GM21619 (cell line): Measurements from ENCODE around the gene SLC39A3.

Experiments
- ATAC-seq: cut with Tn5 transposase; IDR thresholded peaks from one replicate; pipeline ENCODE4 v1.9.1; 2021; ENCODE audit not compliant: unreplicated experiment

SLC39A3 gene

DNA sequence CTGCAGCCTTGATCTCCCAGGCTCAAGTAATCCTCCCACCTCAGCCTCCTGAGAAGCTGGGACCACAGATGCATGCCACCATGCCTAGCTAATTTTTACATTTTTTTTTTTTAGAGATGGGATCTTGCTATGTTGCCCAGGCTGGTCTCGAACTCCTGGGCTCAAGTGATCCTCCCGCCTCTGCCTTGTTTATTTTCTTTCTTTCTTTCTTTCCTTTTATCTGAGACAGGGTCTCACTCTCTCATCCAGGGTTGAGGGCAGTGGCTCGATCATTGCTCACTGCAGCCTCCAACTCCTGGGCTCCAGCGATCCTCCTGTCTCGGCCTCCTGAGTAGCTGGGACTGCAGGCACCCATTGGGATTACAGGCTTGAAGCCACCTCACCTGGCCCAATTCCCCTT is 33.6 kb downstream of the SLC39A3 start:
- ATAC-seq: no peak

GRCh38 chr19:2703691-2704216 is 36.1 kb downstream of the SLC39A3 start:
- no peak for ATAC-seq

GRCh38 chr19:2703077-2703437 is 36.8 kb downstream of the SLC39A3 start:
- ATAC-seq: no peak

GRCh38 chr19:2702170-2703076 is 37.4 kb downstream of the SLC39A3 start, which contains the start of gene GNG7:
GNG7 (minus strand) TSS chr19:2702694; CDS start chr19:2520688, 182,006 bp downstream.
- ATAC-seq: peak; percentile 66

DNA sequence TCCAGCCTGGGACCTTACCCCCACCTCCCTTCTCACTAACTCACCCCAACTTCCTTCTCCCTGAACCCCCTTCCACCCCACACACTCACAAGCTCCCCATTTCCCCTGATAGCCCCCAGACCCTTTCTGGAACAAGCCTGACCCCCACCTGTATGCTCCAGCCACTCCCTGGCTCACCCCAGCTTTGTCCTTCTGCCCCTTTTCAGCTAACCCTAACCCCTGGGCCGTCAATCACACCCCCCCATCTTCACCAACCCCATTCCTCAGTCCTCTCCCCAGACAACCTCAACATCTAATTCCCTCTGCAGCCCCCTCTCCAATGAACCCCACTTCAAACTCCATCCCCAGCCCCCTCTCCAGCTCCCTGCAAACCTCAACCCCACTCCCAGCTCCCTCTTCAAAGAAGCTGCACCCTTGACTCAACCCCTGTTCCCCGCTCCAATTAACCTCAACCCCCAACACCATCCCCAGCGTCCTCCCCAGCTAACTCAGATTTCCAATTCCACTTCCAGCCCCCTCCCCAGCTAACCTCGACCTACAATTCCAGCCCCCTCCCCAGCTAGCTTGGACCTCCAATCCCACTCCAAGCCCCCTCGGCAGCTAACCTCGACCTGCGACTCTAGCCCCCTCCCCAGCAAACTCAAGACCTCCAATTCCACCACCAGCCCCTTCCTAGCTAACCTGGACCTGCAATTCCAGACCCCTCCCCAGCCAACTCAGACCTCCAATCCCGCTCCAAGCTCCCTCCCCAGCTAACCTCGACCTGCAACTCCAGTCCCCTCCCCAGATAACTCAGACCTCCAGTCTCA is 38.3 kb downstream of the SLC39A3 start:
- ATAC-seq: no peak

DNA sequence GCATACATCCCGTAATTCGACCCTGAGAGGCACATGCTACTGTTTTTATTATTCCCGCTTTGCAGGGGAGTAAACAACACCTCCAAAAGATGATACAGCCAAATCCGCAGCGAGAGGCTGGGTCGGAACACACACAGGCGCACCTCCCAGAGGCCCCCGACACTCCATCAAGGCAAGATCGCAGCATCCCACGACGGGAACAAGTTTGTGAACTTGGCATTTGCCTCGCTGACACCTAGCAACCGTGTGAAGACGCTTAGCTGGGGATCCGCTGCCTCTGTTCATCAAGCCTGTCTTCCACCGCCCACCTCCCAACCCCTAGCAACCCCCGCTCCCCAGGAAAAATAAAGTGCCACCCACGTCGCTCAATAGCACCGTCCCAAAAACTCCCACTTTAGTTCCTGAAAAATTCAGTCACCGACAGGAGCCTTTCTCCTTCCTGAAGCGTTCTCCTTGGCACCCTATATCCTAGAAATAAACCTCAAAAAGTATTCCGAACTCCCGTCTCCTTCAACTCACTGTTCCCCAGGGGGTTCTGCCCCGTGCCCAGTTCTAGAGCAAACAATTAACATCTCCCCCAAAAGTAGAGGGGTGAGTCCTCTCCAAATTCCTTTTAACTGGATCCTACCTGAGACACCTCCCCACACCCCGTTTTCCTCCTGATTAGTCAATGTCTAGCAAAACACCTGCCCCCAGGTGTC is 39.0 kb downstream of the SLC39A3 start:
- ATAC-seq: no peak

- no peak for ATAC-seq
Observed at GRCh38 chr19:2699413-2700140, 40.2 kb downstream of the SLC39A3 start.

DNA sequence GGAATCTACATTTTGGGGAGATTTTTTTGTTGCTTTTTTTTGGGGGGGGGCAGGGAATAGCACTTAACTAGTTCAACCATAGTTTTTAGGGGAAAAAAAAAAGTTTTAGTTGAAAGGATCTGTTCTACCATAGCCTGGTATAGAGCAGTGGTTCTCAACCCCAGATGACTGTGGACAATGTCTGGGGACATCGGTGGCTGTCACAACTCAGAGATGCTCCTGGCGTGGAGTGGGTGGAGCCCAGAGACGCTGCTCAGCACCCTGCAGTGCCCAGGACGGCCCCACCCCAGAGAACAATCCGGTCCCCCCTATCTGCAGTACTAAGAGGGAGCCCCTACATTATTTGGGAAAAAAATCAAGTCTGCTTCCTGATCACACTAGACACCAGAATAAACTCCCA is 45.6 kb downstream of the SLC39A3 start:
- no peak for ATAC-seq

GRCh38 chr19:2693492-2694160 is 46.2 kb downstream of the SLC39A3 start:
- ATAC-seq: no peak

DNA sequence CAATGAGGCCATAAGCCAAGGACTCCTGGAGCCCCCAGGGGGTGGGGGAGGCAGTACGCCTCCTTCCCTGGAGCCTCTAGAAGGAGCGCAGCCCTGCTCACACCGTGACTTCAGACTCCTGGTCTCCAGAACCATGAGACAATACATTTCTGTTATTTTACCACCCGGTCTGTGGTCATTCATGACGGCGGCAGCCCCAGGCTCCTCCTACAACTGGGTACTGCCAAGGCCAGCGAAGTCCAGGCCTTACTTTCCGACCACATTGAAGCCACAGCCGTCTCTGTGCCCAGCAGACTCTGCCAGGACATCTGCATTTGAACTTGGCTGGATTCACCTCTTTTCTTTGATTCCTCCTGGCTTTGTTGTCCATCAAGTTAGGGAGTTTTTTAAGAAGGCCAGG is 47.9 kb downstream of the SLC39A3 start:
- no peak for ATAC-seq

DNA sequence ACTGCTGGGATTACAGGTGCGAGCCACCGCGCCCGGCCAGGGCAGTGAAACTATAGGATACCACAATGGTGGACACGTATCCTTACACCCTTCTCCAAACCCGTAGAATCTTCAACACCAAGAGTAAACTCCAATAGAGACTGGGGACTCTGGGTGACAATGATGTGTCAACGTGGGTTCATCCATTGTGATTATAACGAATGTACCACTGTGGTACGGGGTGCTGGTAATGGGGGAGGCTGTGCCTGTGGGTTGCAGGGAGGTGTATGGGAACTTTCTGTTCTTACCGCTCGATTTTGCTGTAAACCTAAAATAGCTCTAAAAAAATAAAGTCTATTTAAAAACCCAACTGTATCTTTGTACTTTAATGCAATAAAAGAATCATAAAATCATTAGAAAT is 49.0 kb downstream of the SLC39A3 start:
- ATAC-seq: no peak

DNA sequence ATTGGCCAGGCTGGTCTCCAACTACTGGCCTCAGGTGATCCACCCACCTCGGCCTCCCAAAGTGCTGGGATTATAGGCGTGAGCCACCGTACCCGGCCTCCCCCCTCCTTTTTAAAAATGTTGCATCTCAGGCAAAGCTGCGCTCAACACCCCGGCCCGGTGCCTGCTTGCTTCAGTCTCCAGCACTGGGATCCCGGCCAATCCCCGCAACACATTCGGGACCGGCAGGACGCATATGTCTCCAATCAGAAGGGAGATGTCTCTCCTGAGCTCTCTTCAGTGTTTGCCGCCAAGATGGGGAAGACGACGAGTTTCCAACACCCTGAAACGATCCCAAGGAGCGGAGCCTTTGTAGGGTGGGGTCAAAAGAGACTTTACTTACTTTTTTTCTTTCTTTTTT is 53.5 kb downstream of the SLC39A3 start:
- ATAC-seq: no peak

DNA sequence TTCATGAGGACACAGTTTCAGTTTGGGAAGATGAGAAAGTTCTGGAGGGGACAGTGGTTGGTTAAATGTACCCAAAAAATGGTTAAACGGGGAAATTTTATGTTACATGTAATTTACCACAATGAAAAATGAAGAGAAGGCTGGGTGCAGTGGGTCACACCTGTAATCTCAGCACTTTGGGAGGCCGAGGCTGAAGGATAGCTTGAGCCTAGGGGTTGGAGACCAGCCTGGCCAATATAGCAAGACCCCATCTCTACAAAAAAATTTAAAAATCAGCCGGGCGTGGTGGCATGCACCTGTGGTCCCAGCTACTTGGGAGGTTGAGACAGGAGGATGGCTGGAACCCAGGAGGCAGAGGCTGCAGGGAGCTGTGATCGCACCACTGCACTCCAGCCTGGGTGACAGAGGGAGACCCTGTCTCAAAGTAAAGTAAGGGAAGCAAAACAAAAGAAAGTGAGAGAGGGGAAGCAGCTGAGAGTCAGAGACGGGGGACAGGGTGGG is 54.6 kb downstream of the SLC39A3 start:
- ATAC-seq: no peak

DNA sequence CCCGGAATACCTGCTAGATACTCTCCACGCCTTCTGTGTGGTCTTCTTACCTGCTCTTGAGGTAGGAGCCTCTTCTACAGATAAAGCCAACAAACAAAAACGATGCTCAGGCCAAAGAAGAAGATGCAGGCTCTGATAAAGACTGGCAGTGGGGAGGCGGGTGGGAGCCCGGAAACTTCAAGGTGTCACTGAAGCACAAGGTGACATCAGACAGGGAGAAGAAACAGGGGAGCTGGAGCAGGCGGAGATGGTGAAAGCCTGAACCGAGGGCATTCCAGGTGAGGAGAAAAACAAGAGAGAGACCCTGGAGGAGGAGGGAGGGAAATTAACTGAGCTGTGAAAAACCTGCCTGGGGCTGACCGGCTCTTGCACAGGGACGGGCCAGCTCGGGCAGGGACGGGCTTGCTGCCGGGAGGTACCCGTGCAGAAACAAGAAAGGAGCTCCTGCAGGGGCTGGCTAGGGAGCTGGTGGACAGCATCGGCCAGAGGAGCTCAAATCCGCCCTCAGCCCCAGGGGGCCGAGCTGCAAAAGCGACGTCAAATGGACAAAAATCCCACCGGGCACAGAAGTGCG is 56.3 kb downstream of the SLC39A3 start:
- no peak for ATAC-seq
